ENCODE data around the gene ROR2. TPM values are rescaled to one million over a fixed set of nuclear protein-coding genes. Genes with fewer than 3 reads are reported as not detected.

ROR2 gene
- polyA plus RNA-seq, 4 donors = 16.6 to 29.1 (median 19.8) TPM

GRCh38 chr9:91824151-91824550, 125.9 kb downstream of the ROR2 start:
- no peak for DNase-seq (ENCODE audit: low read depth in 4 of 4, low spot score in 3 of 4)

GRCh38 chr9:91820949-91821880, 128.8 kb downstream of the ROR2 start:
- DNase-seq (ENCODE audit: low read depth in 4 of 4, low spot score in 3 of 4) = no peak

- no peak for DNase-seq (ENCODE audit: low read depth in 4 of 4, low spot score in 3 of 4)
These were observed 129.8 kb downstream of the ROR2 start for GRCh38 chr9:91820126-91820750.

- no peak for DNase-seq (ENCODE audit: low read depth in 4 of 4, low spot score in 3 of 4)
These were observed 131.2 kb downstream of the ROR2 start for GRCh38 chr9:91818647-91819403.

GRCh38 chr9:91818225-91818585, 131.8 kb downstream of the ROR2 start:
- no peak for DNase-seq (ENCODE audit: low read depth in 4 of 4, low spot score in 3 of 4)

- DNase-seq (ENCODE audit: low read depth in 4 of 4, low spot score in 3 of 4) = peak; percentile 51 to 84 (median 74)
These were observed 132.4 kb downstream of the ROR2 start for GRCh38 chr9:91817493-91818224.

GRCh38 chr9:91817106-91817492, 132.9 kb downstream of the ROR2 start:
- no peak for DNase-seq (ENCODE audit: low read depth in 4 of 4, low spot score in 3 of 4)

- DNase-seq (ENCODE audit: low read depth in 4 of 4, low spot score in 3 of 4) = no peak
These were observed 133.7 kb downstream of the ROR2 start for GRCh38 chr9:91816356-91816755.

- DNase-seq (ENCODE audit: low read depth in 4 of 4, low spot score in 3 of 4) = no peak
These were observed 134.1 kb downstream of the ROR2 start for GRCh38 chr9:91815896-91816295.

- DNase-seq (ENCODE audit: low read depth in 4 of 4, low spot score in 3 of 4) = no peak
These were observed 135.3 kb downstream of the ROR2 start for GRCh38 chr9:91814753-91815152.

- no peak for DNase-seq (ENCODE audit: low read depth in 4 of 4, low spot score in 3 of 4)
These were observed 135.8 kb downstream of the ROR2 start for GRCh38 chr9:91814201-91814600.

GRCh38 chr9:91813176-91813795, 136.7 kb downstream of the ROR2 start:
- no peak for DNase-seq (ENCODE audit: low read depth in 4 of 4, low spot score in 3 of 4)

GRCh38 chr9:91812191-91812590, 137.8 kb downstream of the ROR2 start:
- no peak for DNase-seq (ENCODE audit: low read depth in 4 of 4, low spot score in 3 of 4)

GRCh38 chr9:91811024-91811909, 138.8 kb downstream of the ROR2 start:
- DNase-seq (ENCODE audit: low read depth in 4 of 4, low spot score in 3 of 4) = no peak

- no peak for DNase-seq (ENCODE audit: low read depth in 4 of 4, low spot score in 3 of 4)
These were observed 139.6 kb downstream of the ROR2 start for GRCh38 chr9:91810286-91810905.

GRCh38 chr9:91809581-91810285, 140.3 kb downstream of the ROR2 start:
- no peak for DNase-seq (ENCODE audit: low read depth in 4 of 4, low spot score in 3 of 4)

- DNase-seq (ENCODE audit: low read depth in 4 of 4, low spot score in 3 of 4) = no peak
These were observed 142.3 kb downstream of the ROR2 start for GRCh38 chr9:91807643-91808246.

- no peak for DNase-seq (ENCODE audit: low read depth in 4 of 4, low spot score in 3 of 4)
These were observed 145.0 kb downstream of the ROR2 start for GRCh38 chr9:91805031-91805430.
